ENCODE results near the gene TMEM191B. TPM values are rescaled to one million over a fixed set of nuclear protein-coding genes. Genes with fewer than 3 reads are reported as not detected.
"Not testable (repeated sequence)": the region's sequence is repeated elsewhere in the genome, so short reads cannot be mapped to it uniquely, and the experiment has no call there.

TMEM191B gene
- total RNA-seq, 1 donor, result 0.36 TPM

GRCh38 chr22:18552839-18553597 is 25.4 kb downstream of the TMEM191B start:
- not testable (repeated sequence) for H3K4me3 ChIP-seq (ENCODE audit: low read depth, low read length); DNase-seq (ENCODE audit: low read depth)

GRCh38 chr22:18554280-18555256 is 27.0 kb downstream of the TMEM191B start:
- not testable (repeated sequence) for DNase-seq (ENCODE audit: low read depth); H3K4me3 ChIP-seq (ENCODE audit: low read depth, low read length)

- DNase-seq (ENCODE audit: low read depth); H3K4me3 ChIP-seq (ENCODE audit: low read depth, low read length): not testable (repeated sequence)
Observed at GRCh38 chr22:18558516-18558915, 30.9 kb downstream of the TMEM191B start.

- H3K4me3 ChIP-seq (ENCODE audit: low read depth, low read length); DNase-seq (ENCODE audit: low read depth): not testable (repeated sequence)
Observed at GRCh38 chr22:18558939-18559338, 31.3 kb downstream of the TMEM191B start.

- DNase-seq (ENCODE audit: low read depth); H3K4me3 ChIP-seq (ENCODE audit: low read depth, low read length): not testable (repeated sequence)
Observed at GRCh38 chr22:18560099-18560974, 32.7 kb downstream of the TMEM191B start.

GRCh38 chr22:18570509-18571246 is 43.1 kb downstream of the TMEM191B start:
- not testable (repeated sequence) for H3K4me3 ChIP-seq (ENCODE audit: low read depth, low read length); DNase-seq (ENCODE audit: low read depth)

GRCh38 chr22:18573483-18574164 is 46.0 kb downstream of the TMEM191B start:
- not testable (repeated sequence) for H3K4me3 ChIP-seq (ENCODE audit: low read depth, low read length); DNase-seq (ENCODE audit: low read depth)

- H3K4me3 ChIP-seq (ENCODE audit: low read depth, low read length); DNase-seq (ENCODE audit: low read depth): not testable (repeated sequence)
Observed at GRCh38 chr22:18574555-18574954, 47.0 kb downstream of the TMEM191B start.

- H3K4me3 ChIP-seq (ENCODE audit: low read depth, low read length); DNase-seq (ENCODE audit: low read depth): not testable (repeated sequence)
Observed at GRCh38 chr22:18575686-18576085, 48.1 kb downstream of the TMEM191B start.

GRCh38 chr22:18577090-18577818 is 49.7 kb downstream of the TMEM191B start:
- not testable (repeated sequence) for H3K4me3 ChIP-seq (ENCODE audit: low read depth, low read length); DNase-seq (ENCODE audit: low read depth)

- H3K4me3 ChIP-seq (ENCODE audit: low read depth, low read length); DNase-seq (ENCODE audit: low read depth): not testable (repeated sequence)
Observed at GRCh38 chr22:18577847-18578246, 50.2 kb downstream of the TMEM191B start.

Other genes starting within 250 kb of the TMEM191B start
- gene GGTLC3, start 9.6 kb upstream of the TMEM191B start, total RNA-seq (ENCODE audit: low replicate concordance), result not detected in 2 replicates
- 0.33 and 0.90 TPM in 2 replicates for gene RIMBP3, start 84.1 kb downstream of the TMEM191B start, total RNA-seq (ENCODE audit: low replicate concordance)

Data from fibroblast of the aortic adventitia (primary cell).